ENCODE data around the gene TMTC4.

DNA sequence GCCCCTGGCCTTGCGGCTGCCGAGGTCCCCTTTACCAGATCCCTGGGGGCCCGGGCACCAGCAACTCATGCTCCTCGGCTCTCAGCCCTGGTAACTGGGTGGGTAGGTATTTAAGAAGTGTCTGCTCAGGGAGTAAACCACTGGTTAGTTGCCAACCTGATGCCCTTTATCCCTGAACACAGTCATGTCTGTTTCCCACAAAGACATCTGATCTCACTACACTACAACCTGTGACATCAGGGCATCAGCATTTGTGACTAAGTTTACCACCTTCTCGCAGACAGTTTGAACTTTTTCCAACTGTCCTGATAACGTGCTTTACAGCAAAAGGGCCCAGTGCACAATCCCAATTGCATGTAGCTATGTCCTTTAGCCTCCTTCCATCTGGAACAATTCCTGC, 108.1 kb downstream of the TMTC4 start:
- TF ChIP-seq, protein P1, sequence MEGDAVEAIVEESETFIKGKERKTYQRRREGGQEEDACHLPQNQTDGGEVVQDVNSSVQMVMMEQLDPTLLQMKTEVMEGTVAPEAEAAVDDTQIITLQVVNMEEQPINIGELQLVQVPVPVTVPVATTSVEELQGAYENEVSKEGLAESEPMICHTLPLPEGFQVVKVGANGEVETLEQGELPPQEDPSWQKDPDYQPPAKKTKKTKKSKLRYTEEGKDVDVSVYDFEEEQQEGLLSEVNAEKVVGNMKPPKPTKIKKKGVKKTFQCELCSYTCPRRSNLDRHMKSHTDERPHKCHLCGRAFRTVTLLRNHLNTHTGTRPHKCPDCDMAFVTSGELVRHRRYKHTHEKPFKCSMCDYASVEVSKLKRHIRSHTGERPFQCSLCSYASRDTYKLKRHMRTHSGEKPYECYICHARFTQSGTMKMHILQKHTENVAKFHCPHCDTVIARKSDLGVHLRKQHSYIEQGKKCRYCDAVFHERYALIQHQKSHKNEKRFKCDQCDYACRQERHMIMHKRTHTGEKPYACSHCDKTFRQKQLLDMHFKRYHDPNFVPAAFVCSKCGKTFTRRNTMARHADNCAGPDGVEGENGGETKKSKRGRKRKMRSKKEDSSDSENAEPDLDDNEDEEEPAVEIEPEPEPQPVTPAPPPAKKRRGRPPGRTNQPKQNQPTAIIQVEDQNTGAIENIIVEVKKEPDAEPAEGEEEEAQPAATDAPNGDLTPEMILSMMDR (conservative IDR thresholded peaks at IDR 0.05; ENCODE audit: low read depth, low read length), result no peak
- TF ChIP-seq POLR2A (IDR thresholded peaks at IDR 0.05; ENCODE audit: low read depth, low read length), result no peak
- no peak for TF ChIP-seq RAD21 (IDR thresholded peaks at IDR 0.05; ENCODE audit: low read length)
- TF ChIP-seq, protein P2, sequence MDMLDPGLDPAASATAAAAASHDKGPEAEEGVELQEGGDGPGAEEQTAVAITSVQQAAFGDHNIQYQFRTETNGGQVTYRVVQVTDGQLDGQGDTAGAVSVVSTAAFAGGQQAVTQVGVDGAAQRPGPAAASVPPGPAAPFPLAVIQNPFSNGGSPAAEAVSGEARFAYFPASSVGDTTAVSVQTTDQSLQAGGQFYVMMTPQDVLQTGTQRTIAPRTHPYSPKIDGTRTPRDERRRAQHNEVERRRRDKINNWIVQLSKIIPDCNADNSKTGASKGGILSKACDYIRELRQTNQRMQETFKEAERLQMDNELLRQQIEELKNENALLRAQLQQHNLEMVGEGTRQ (IDR thresholded peaks at IDR 0.05; ENCODE audit: low read depth, low read length), result no peak
- TF ChIP-seq NFE2L2 (IDR thresholded peaks at IDR 0.05; ENCODE audit: low read depth, low read length), result no peak
- TF ChIP-seq RFX5 (IDR thresholded peaks at IDR 0.05; ENCODE audit: low read depth, low read length), result no peak
- no peak for TF ChIP-seq SMC3 (IDR thresholded peaks at IDR 0.05; ENCODE audit: low read depth, low read length)
- no peak for TF ChIP-seq RCOR1 (IDR thresholded peaks at IDR 0.05; ENCODE audit: insufficient replicate concordance, low read length)

All from IMR-90 (cell line).